Activated naive CD4-positive, alpha-beta T cell treated with anti-CD3 and anti-CD28 coated beads, Interleukin-2, amount 50 U/mL, for 24 hours (primary cell): Measurements from ENCODE around the gene TBC1D22B.

Experiments used
- H3K27ac Mint-ChIP-seq: one replicate; pipeline ENCODE4 v1.8.0; 2021; ENCODE audit warnings: mild to moderate bottlenecking, mixed read lengths
- H3K27me3 Mint-ChIP-seq: one replicate; pipeline ENCODE4 v1.8.0; 2021; ENCODE audit warnings: mixed read lengths
- H3K36me3 Mint-ChIP-seq: one replicate; pipeline ENCODE4 v1.8.0; 2021; ENCODE audit warnings: mixed read lengths
- H3K4me1 Mint-ChIP-seq: one replicate; pipeline ENCODE4 v1.8.0; 2021; ENCODE audit warnings: mixed read lengths
- H3K4me3 Mint-ChIP-seq: one replicate; pipeline ENCODE4 v1.8.0; 2021; ENCODE audit warnings: mild to moderate bottlenecking, mixed read lengths
- H3K9me3 Mint-ChIP-seq: one replicate; pipeline ENCODE4 v1.8.0; 2021; ENCODE audit warnings: mixed read lengths

Gene TBC1D22B

GRCh38 chr6:37362101-37362828 is 104.7 kb downstream of the TBC1D22B start:
- Mint-ChIP-seq H3K4me1 (peaks cover 25% of the 10 kb centered on the region), H3K36me3 (peaks cover 6% of the 10 kb centered on the region), H3K27ac (no peak overlapping the region), H3K9me3 (no peaks in the 10 kb centered on the region), H3K4me3 (no peak overlapping the region), H3K27me3 (no peaks in the 10 kb centered on the region)

DNA sequence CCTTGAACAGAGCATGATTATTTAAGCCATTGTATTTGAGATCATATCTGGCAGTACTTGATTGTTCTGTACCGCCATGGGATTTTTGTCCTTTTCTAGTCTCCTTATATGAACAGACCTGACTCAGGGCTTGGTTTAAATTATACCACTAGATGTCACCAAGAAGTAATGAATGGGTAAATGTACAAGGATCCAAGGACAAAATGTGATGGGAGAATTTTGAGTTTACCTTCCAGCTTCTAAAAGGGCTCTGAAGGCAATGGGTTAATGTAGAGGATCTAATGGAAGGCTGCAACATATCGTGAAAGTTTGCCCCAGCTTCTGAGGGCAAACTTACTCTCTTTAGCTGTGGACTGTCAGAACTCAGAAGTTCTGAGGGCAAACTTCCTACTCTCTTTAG is 108.2 kb downstream of the TBC1D22B start:
- Mint-ChIP-seq H3K27ac (no peak overlapping the region), H3K36me3 (peaks cover 13% of the 10 kb centered on the region), H3K4me1 (peaks cover 9% of the 10 kb centered on the region), H3K27me3 (no peaks in the 10 kb centered on the region), H3K9me3 (no peaks in the 10 kb centered on the region), H3K4me3 (no peak overlapping the region)

DNA sequence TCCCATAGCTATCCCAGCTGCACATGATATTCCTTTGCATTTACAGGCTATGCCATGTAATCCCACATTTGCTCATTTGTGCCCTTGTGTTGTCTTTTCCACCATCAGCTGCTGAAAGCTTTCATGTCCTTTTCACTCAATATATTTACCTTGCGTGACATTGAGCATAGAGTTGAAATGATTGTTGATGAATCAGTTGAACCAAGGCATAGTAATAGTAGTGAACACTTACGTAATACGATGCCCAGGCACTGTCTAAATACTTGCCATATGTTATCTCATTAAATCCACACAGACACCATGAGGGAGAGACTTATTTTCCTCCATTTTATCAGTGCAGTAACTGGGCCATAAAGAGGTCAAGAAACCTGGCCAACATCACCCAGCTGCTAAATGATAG is 109.3 kb downstream of the TBC1D22B start:
- Mint-ChIP-seq H3K36me3 (peaks cover 11% of the 10 kb centered on the region), H3K4me3 (no peak overlapping the region), H3K27me3 (no peaks in the 10 kb centered on the region), H3K9me3 (no peaks in the 10 kb centered on the region), H3K27ac (no peak overlapping the region), H3K4me1 (peaks cover 4% of the 10 kb centered on the region)

DNA sequence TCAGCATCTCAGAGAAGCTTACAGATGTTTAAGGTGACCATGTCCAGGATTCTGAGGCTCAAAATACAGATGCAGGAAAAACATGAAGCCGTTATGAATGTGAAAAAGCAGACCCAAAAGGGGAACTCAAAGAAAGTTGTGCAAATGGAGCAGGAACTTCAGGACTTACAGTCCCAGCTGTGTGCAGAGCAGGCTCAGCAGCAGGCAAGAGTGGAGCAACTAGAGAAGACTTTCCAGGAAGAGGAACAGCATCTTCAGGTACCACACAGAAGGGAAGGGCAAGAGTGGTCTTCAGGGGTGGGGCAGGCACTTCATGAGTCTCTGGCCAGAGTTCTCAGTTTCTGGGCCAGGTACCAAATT is 111.4 kb downstream of the TBC1D22B start:
- Mint-ChIP-seq H3K27ac (no peak overlapping the region), H3K9me3 (no peaks in the 10 kb centered on the region), H3K4me3 (no peak overlapping the region), H3K27me3 (no peaks in the 10 kb centered on the region), H3K4me1 (peaks cover 4% of the 10 kb centered on the region), H3K36me3 (peaks cover 12% of the 10 kb centered on the region)

DNA sequence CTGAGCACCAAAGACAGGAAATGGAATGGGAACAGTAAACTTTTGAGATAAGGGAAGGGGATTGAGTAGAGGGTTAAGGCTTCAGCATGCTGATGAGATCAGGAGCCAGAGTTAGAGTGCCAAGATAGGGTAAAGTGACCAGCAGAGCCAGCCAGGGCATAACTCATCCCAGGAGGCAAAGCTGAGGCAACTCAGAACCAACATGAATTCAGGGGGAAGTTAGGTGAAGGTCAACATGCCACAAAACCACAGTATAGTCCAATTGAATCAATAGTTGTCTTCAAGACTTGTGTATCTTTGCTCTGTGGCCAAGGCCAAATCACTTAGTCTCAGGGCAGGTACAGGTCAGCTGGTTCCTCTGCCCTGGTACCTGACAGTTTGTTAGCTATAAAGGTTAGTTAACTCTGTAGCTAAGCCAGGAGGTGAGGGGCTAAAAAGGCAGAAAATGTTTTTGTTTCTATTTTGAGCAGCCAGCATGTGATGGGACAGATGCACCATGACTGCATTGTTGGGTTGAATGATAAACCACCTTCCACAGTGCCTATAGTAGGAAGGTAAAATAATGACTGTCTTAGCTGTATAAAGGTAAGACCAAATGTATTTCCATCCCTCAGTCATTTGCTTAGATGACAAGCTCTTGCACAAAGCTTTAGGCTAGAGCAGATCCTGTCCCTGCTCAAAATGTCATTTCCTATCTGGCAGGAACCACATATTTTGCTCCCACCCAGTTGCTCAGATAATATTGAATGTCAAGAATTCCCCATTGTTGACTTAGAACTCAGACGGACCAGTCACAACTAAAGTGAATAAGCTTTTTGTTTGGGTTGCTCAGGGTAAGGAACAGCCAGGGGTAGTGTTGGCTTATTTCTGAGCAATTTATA is 112.0 kb downstream of the TBC1D22B start:
- Mint-ChIP-seq H3K9me3 (no peaks in the 10 kb centered on the region), H3K4me3 (no peak overlapping the region), H3K27me3 (no peaks in the 10 kb centered on the region), H3K27ac (no peak overlapping the region), H3K36me3 (peaks cover 15% of the 10 kb centered on the region), H3K4me1 (peaks cover 4% of the 10 kb centered on the region)

GRCh38 chr6:37371154-37372083 is 113.8 kb downstream of the TBC1D22B start:
- peaks cover 4% of the 10 kb centered on the region for H3K4me1 Mint-ChIP-seq
- peaks cover 15% of the 10 kb centered on the region for H3K36me3 Mint-ChIP-seq
- no peaks in the 10 kb centered on the region for H3K27me3 Mint-ChIP-seq
- no peak overlapping the region for H3K27ac Mint-ChIP-seq
- no peak overlapping the region for H3K4me3 Mint-ChIP-seq
- no peaks in the 10 kb centered on the region for H3K9me3 Mint-ChIP-seq

- Mint-ChIP-seq H3K27me3 (no peaks in the 10 kb centered on the region), H3K4me1 (peaks cover 4% of the 10 kb centered on the region), H3K9me3 (no peaks in the 10 kb centered on the region), H3K27ac (no peak overlapping the region), H3K4me3 (no peak overlapping the region), H3K36me3 (peaks cover 15% of the 10 kb centered on the region)
These were observed 114.5 kb downstream of the TBC1D22B start for GRCh38 chr6:37372116-37372515.

GRCh38 chr6:37373822-37374471 is 116.4 kb downstream of the TBC1D22B start:
- H3K4me3 Mint-ChIP-seq, result no peak overlapping the region
- H3K27ac Mint-ChIP-seq, result no peak overlapping the region
- H3K36me3 Mint-ChIP-seq, result peaks cover 16% of the 10 kb centered on the region
- peaks cover 4% of the 10 kb centered on the region for H3K4me1 Mint-ChIP-seq
- no peaks in the 10 kb centered on the region for H3K9me3 Mint-ChIP-seq
- H3K27me3 Mint-ChIP-seq, result no peaks in the 10 kb centered on the region

- Mint-ChIP-seq H3K36me3 (peaks cover 13% of the 10 kb centered on the region), H3K9me3 (no peaks in the 10 kb centered on the region), H3K4me3 (no peak overlapping the region), H3K4me1 (peaks cover 4% of the 10 kb centered on the region), H3K27ac (no peak overlapping the region), H3K27me3 (no peaks in the 10 kb centered on the region)
These were observed 117.8 kb downstream of the TBC1D22B start for GRCh38 chr6:37375376-37375775.

DNA sequence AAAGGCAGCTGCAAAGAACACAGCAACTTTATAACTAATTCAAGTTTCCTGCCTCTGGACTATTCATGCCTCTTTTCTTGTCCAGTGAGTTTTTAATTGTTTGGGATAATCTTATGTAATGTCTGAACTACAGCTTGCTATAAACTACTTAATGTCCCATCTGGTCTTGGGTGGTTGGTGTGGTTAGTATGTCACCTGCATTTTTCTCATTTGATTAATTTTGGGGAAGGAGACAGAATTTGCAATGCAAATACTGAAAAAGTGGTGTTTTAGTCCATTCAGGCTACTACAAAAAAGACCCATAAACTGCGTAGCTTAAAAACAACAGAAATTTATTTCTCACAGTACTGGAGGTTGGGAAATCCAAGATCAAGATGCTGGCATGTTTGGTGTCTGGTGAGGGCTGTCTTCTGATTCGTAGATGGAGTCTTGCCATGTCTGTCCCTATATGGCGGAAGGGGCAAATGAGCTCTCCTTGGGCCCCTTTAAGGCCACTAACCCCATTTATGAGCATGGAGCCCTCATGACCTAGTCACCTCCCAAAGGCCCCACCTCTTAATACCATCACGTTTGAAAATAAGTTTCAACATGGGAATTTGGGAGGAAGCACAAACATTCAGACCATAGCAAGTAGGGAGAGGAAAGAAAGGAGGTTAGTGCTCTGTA is 118.6 kb downstream of the TBC1D22B start:
- peaks cover 12% of the 10 kb centered on the region for H3K36me3 Mint-ChIP-seq

GRCh38 chr6:37381579-37381978 is 124.0 kb downstream of the TBC1D22B start:
- H3K27me3 Mint-ChIP-seq, result no peaks in the 10 kb centered on the region
- no peaks in the 10 kb centered on the region for H3K4me1 Mint-ChIP-seq
- H3K9me3 Mint-ChIP-seq, result no peaks in the 10 kb centered on the region
- no peak overlapping the region for H3K27ac Mint-ChIP-seq
- no peak overlapping the region for H3K4me3 Mint-ChIP-seq
- H3K36me3 Mint-ChIP-seq, result peaks cover 18% of the 10 kb centered on the region

More for the DNA sequence above, 118.6 kb downstream of the TBC1D22B start:
- Mint-ChIP-seq H3K9me3 (no peaks in the 10 kb centered on the region), H3K4me1 (no peaks in the 10 kb centered on the region), H3K4me3 (no peak overlapping the region), H3K27me3 (no peaks in the 10 kb centered on the region), H3K27ac (no peak overlapping the region)
